ENCODE measurements around the gene RTN4. TPM values are rescaled to one million over a fixed set of nuclear protein-coding genes. Genes with fewer than 3 reads are reported as not detected.

The RTN4 gene
- total and polyA plus RNA-seq, 9 donors = 110 to 334 (median 200) TPM

- Histone ChIP-seq H3K4me3 (no peak overlapping the region), H3K9me3 (no peaks in the 10 kb centered on the region), H3K27me3 (no peaks in the 10 kb centered on the region), H3K36me3 (no peaks in the 10 kb centered on the region), H3K27ac (no peak overlapping the region), H3K4me1 (ENCODE audit: insufficient read depth) (peaks cover 3% of the 10 kb centered on the region)
- TF ChIP-seq EP300 (IDR thresholded peaks at IDR 0.05) (no peak), CTCF (IDR thresholded peaks at IDR 0.05) (peak in 1 of 3 donors; percentile 15), POLR2A (IDR thresholded peaks at IDR 0.05) (no peak)
- DNase-seq = peak in 1 of 5 donors; percentile 34
- intact Hi-C loops (cut with DNase I) = no loop called here
- WGBS, 3 donors = 70 to 75% (median 74%) methylated on average over 6 of the region's 6 CpGs
These were observed 35.0 kb downstream of the RTN4 start for GRCh38 chr2:55014962-55015939.

GRCh38 chr2:55013936-55014335, 36.3 kb downstream of the RTN4 start:
- Histone ChIP-seq H3K9me3 (no peaks in the 10 kb centered on the region), H3K27ac (no peak overlapping the region), H3K4me3 (no peak overlapping the region), H3K36me3 (no peaks in the 10 kb centered on the region), H3K4me1 (ENCODE audit: insufficient read depth) (peaks cover 3% of the 10 kb centered on the region), H3K27me3 (no peaks in the 10 kb centered on the region)
- intact Hi-C loops (cut with DNase I) = no loop called here
- 40 to 53% (median 47%) methylated on average over 1 of the region's 1 CpG for WGBS, 3 donors
- DNase-seq = no peak
- TF ChIP-seq CTCF (IDR thresholded peaks at IDR 0.05) (no peak), POLR2A (IDR thresholded peaks at IDR 0.05) (no peak)

GRCh38 chr2:55012672-55013484, 37.4 kb downstream of the RTN4 start:
- Histone ChIP-seq H3K27me3 (no peaks in the 10 kb centered on the region), H3K4me3 (no peak overlapping the region), H3K4me1 (ENCODE audit: insufficient read depth) (peaks cover 3% of the 10 kb centered on the region), H3K27ac (no peak overlapping the region), H3K9me3 (no peaks in the 10 kb centered on the region), H3K36me3 (no peaks in the 10 kb centered on the region)
- no peak for DNase-seq
- intact Hi-C loops (cut with DNase I) = no loop called here
- no peak for TF ChIP-seq CTCF (IDR thresholded peaks at IDR 0.05)
- no peak for TF ChIP-seq POLR2A (IDR thresholded peaks at IDR 0.05)
- no peak for TF ChIP-seq EP300 (IDR thresholded peaks at IDR 0.05)
- WGBS, 3 donors = 49 to 60% (median 49%) methylated on average over 2 of the region's 2 CpGs

GRCh38 chr2:55011831-55012671, 38.2 kb downstream of the RTN4 start:
- intact Hi-C loops (cut with DNase I) = no loop called here
- DNase-seq = no peak
- peak overlapping the region in 1 of 2 donors; percentile 23 for H3K27ac ChIP-seq
- H3K27me3 ChIP-seq = no peaks in the 10 kb centered on the region
- H3K9me3 ChIP-seq = no peaks in the 10 kb centered on the region
- no peak for TF ChIP-seq CTCF (IDR thresholded peaks at IDR 0.05)
- TF ChIP-seq EP300 (IDR thresholded peaks at IDR 0.05) = no peak
- TF ChIP-seq POLR2A (IDR thresholded peaks at IDR 0.05) = no peak
- H3K4me1 ChIP-seq (ENCODE audit: insufficient read depth) = peaks cover 3% of the 10 kb centered on the region
- no peaks in the 10 kb centered on the region for H3K36me3 ChIP-seq
- WGBS, 3 donors = 9 to 23% (median 21%) methylated on average over 6 of the region's 6 CpGs
- H3K4me3 ChIP-seq = no peak overlapping the region
